WERI-Rb-1 (cell line): ENCODE results near the gene GHSR.

Experiments used
- DNase-seq: peaks from one replicate; pipeline ENCODE4 v3.0.0-alpha.2; 2020
- H3K27ac ChIP-seq: fragments of 250-450 bp; sonication (Bioruptor Pico); 2 replicates; pipeline ENCODE4 v1.5.1; 2020; ENCODE audit warnings: mild to moderate bottlenecking, moderate library complexity
- H3K27me3 ChIP-seq: fragments of 250-450 bp; sonication (Bioruptor Pico); 2 replicates; pipeline ENCODE4 v1.5.1; 2021; ENCODE audit warnings: mild to moderate bottlenecking, low read depth, moderate library complexity; ENCODE audit not compliant: insufficient read depth, severe bottlenecking
- H3K36me3 ChIP-seq: fragments of 250-450 bp; sonication (Bioruptor Pico); 2 replicates; pipeline ENCODE4 v1.5.1; 2020; ENCODE audit warnings: mild to moderate bottlenecking, moderate library complexity
- H3K4me3 ChIP-seq: 2 replicates; pipeline ENCODE4 v1.5.1; 2011; ENCODE audit warnings: low read depth, mild to moderate bottlenecking, control low read depth, low read length
- H3K9me3 ChIP-seq: fragments of 250-450 bp; sonication (Bioruptor Pico); 2 replicates; pipeline ENCODE4 v1.5.1; 2021; ENCODE audit warnings: mild to moderate bottlenecking, moderate library complexity; ENCODE audit not compliant: severe bottlenecking
- CTCF ChIP-seq: IDR thresholded peaks from 2 replicates; pipeline ENCODE4 v1.5.1; 2011; ENCODE audit warnings: low read depth, mild to moderate bottlenecking, control low read depth, inconsistent platforms, low read length

The GHSR gene

GRCh38 chr3:172470588-172470987 is 22.3 kb upstream of the GHSR start:
- H3K27ac ChIP-seq = no peak overlapping the region
- no peak for TF ChIP-seq CTCF
- no peaks in the 10 kb centered on the region for H3K9me3 ChIP-seq
- no peaks in the 10 kb centered on the region for H3K36me3 ChIP-seq
- no peak for DNase-seq
- no peak overlapping the region for H3K4me3 ChIP-seq
- no peaks in the 10 kb centered on the region for H3K27me3 ChIP-seq

- TF ChIP-seq CTCF = no peak
- H3K36me3 ChIP-seq = no peaks in the 10 kb centered on the region
- H3K4me3 ChIP-seq = no peak overlapping the region
- H3K27ac ChIP-seq = no peak overlapping the region
- H3K9me3 ChIP-seq = no peaks in the 10 kb centered on the region
- DNase-seq = no peak
- no peaks in the 10 kb centered on the region for H3K27me3 ChIP-seq
Observed at GRCh38 chr3:172467170-172467824, 19.0 kb upstream of the GHSR start.

- Histone ChIP-seq H3K9me3 (no peaks in the 10 kb centered on the region), H3K36me3 (no peaks in the 10 kb centered on the region), H3K27me3 (no peaks in the 10 kb centered on the region), H3K4me3 (no peak overlapping the region), H3K27ac (no peak overlapping the region)
- no peak for TF ChIP-seq CTCF
- DNase-seq = no peak
Observed at GRCh38 chr3:172466553-172467130, 18.4 kb upstream of the GHSR start.

- Histone ChIP-seq H3K27ac (no peak overlapping the region), H3K36me3 (no peaks in the 10 kb centered on the region), H3K9me3 (no peaks in the 10 kb centered on the region), H3K4me3 (no peak overlapping the region), H3K27me3 (no peaks in the 10 kb centered on the region)
- TF ChIP-seq CTCF = no peak
- DNase-seq = no peak
Observed at GRCh38 chr3:172465281-172465680, 17.0 kb upstream of the GHSR start.

GRCh38 chr3:172464306-172464705 is 16.1 kb upstream of the GHSR start:
- Histone ChIP-seq H3K27ac (no peak overlapping the region), H3K9me3 (no peaks in the 10 kb centered on the region), H3K4me3 (no peak overlapping the region), H3K36me3 (no peaks in the 10 kb centered on the region), H3K27me3 (no peaks in the 10 kb centered on the region)
- DNase-seq = no peak
- no peak for TF ChIP-seq CTCF
